CD14-positive monocyte (primary cell): ENCODE measurements around the gene SIX6. TPM values are rescaled to one million over a fixed set of nuclear protein-coding genes. Genes with fewer than 3 reads are reported as not detected.
A peak's percentile ranks its signal among the peaks of the same experiment; 100 is the strongest.

Experiments used
- DNase-seq, 3 donors: peaks; one replicate each; pipeline ENCODE4 v3.0.0-alpha.2; 2011 to 2022
- H2AFZ ChIP-seq: 2 replicates; pipeline ENCODE4 v1.6.0; 2012; ENCODE audit warnings: mild to moderate bottlenecking, low read depth, low read length, inconsistent platforms; ENCODE audit not compliant: insufficient read depth, poor library complexity, severe bottlenecking
- H3K27ac ChIP-seq, 2 donors: 1 replicate in 1 of 2; 2 replicates in 1 of 2; pipeline ENCODE4 v1.5.1; 2012 to 2013; ENCODE audit warnings: low read length in 2 of 2, control low read depth in 1 of 2, inconsistent platforms in 1 of 2, low read depth in 1 of 2, mild to moderate bottlenecking in 1 of 2
- H3K27me3 ChIP-seq, 2 donors: one replicate each; pipeline versions ENCODE4 v1.6.0 to v1.6.1; 2011 to 2013; ENCODE audit warnings: low read length in 2 of 2; ENCODE audit not compliant: control insufficient read depth in 2 of 2, insufficient read depth in 2 of 2
- H3K36me3 ChIP-seq, 2 donors: replicated peaks in 1 of 2; 1 replicate in 1 of 2; 2 replicates in 1 of 2; pipeline versions ENCODE4 v1.5.1 to v1.6.1; 2012 to 2013; ENCODE audit warnings: low read length in 2 of 2, control low read depth in 1 of 2, inconsistent platforms in 1 of 2, mild to moderate bottlenecking in 1 of 2; ENCODE audit not compliant: insufficient read depth in 2 of 2, control insufficient read depth in 1 of 2
- H3K4me1 ChIP-seq, 2 donors: 1 replicate in 1 of 2; 2 replicates in 1 of 2; pipeline versions ENCODE4 v1.5.1 to v1.6.1; 2012 to 2013; ENCODE audit warnings: low read length in 2 of 2, control low read depth in 1 of 2, inconsistent platforms in 1 of 2, mild to moderate bottlenecking in 1 of 2, moderate library complexity in 1 of 2; ENCODE audit not compliant: insufficient read depth in 2 of 2, control insufficient read depth in 1 of 2
- H3K4me2 ChIP-seq: replicated peaks from 2 replicates; pipeline ENCODE3; 2012; ENCODE audit warnings: low read length, moderate library complexity, mild to moderate bottlenecking; ENCODE audit not compliant: poor library complexity, severe bottlenecking; ENCODE audit errors: extremely low read depth
- H3K4me3 ChIP-seq, 3 experiments: fragments of 200-600 bp in 1 of 3; sonication (generic) in 1 of 3; replicated peaks in 1 of 3; 1 replicate in 2 of 3; 2 replicates in 1 of 3; pipeline ENCODE4 v1.5.1; 2011 to 2013; ENCODE audit warnings: low read length in 3 of 3, mild to moderate bottlenecking in 3 of 3, control low read depth in 2 of 3, low read depth in 2 of 3, inconsistent platforms in 1 of 3, moderate library complexity in 1 of 3
- H3K79me2 ChIP-seq: 2 replicates; pipeline ENCODE4 v1.6.0; 2012; ENCODE audit warnings: mild to moderate bottlenecking, control low read depth, inconsistent platforms, low read length, moderate library complexity; ENCODE audit not compliant: insufficient read depth
- H3K9ac ChIP-seq: 2 replicates; pipeline ENCODE4 v1.6.0; 2017; ENCODE audit warnings: low read length, mild to moderate bottlenecking; ENCODE audit not compliant: insufficient read depth, poor library complexity, severe bottlenecking
- H3K9me3 ChIP-seq, 2 donors: replicated peaks in 1 of 2; 1 replicate in 1 of 2; 2 replicates in 1 of 2; pipeline versions ENCODE4 v1.5.1 to v1.6.1; 2012 to 2013; ENCODE audit warnings: low read length in 2 of 2, control low read depth in 1 of 2; ENCODE audit not compliant: control insufficient read depth in 1 of 2, insufficient read depth in 1 of 2
- H4K20me1 ChIP-seq: 2 replicates; pipeline ENCODE4 v1.6.0; 2012; ENCODE audit warnings: mild to moderate bottlenecking, low read length, control low read depth, moderate library complexity; ENCODE audit not compliant: insufficient read depth
- H3K27ac Mint-ChIP-seq, 7 donors: one replicate each; pipeline ENCODE4 v1.8.0; 2020; ENCODE audit warnings: mild to moderate bottlenecking in 7 of 7, mixed read lengths in 7 of 7, moderate library complexity in 6 of 7, inconsistent platforms in 2 of 7
- H3K27me3 Mint-ChIP-seq, 3 donors: one replicate each; pipeline ENCODE4 v1.8.0; 2021 to 2022; ENCODE audit warnings: low read depth in 3 of 3, mild to moderate bottlenecking in 3 of 3, mixed read lengths in 3 of 3, moderate library complexity in 3 of 3, inconsistent platforms in 1 of 3
- H3K36me3 Mint-ChIP-seq, 2 donors: one replicate each; pipeline ENCODE4 v1.8.0; 2020; ENCODE audit warnings: mixed read lengths in 2 of 2, inconsistent platforms in 1 of 2, mild to moderate bottlenecking in 1 of 2
- H3K4me1 Mint-ChIP-seq: one replicate; pipeline ENCODE4 v1.8.0; 2020; ENCODE audit warnings: mild to moderate bottlenecking, mixed read lengths
- H3K4me3 Mint-ChIP-seq, 2 donors: one replicate each; pipeline ENCODE4 v1.8.0; 2020; ENCODE audit warnings: mild to moderate bottlenecking in 2 of 2, mixed read lengths in 2 of 2, moderate library complexity in 1 of 2
- H3K9me3 Mint-ChIP-seq, 7 donors: one replicate each; pipeline ENCODE4 v1.8.0; 2020 to 2022; ENCODE audit warnings: mixed read lengths in 7 of 7, mild to moderate bottlenecking in 6 of 7, moderate library complexity in 6 of 7, inconsistent platforms in 2 of 7
- CTCF ChIP-seq: fragments of 200-600 bp; IDR thresholded peaks from one replicate; pipeline ENCODE4 v1.8.0; 2022; ENCODE audit warnings: antibody characterized with exemption, mild to moderate bottlenecking
- WGBS: methylation state at CpG from one replicate; pipeline ENCODE4 v1.1.5; 2013; ENCODE audit warnings: missing lambda C conversion rate; ENCODE audit not compliant: insufficient coverage; 5-methylcytosine and 5-hydroxymethylcytosine counted together
- intact Hi-C, 2 donors: fragments of 100-400 bp; cut with micrococcal nuclease; formaldehyde crosslinking; loops; one replicate each; pipeline versions ENCODE4 v1.15.0 to v1.15.1; 2023
- polyA plus RNA-seq, 3 donors: library from polyadenylated mRNA; depleted of rRNA in 1 of 3; unstranded in 2 of 3; stranded (reverse) in 1 of 3; fragments of 300-500 nt in 2 of 3; fragments of >200 nt in 1 of 3; fragmentation: Illumina TruSeq in 2 of 3; gene quantifications; 1 replicate in 2 of 3; 2 replicates in 1 of 3; pipeline ENCODE4 v1.2.3, GENCODE V29; 2012 to 2021

SIX6 gene
- polyA plus RNA-seq, 3 donors = not detected

GRCh38 chr14:60485598-60486251 is 23.2 kb upstream of the SIX6 start, which contains the start of gene C14orf39:
TSS of gene C14orf39 (minus strand) at chr14:60486063. CDS start at chr14:60485078, 985 bp downstream.
- peaks cover 50 to 70% of the 10 kb centered on the region in 2 donors for H3K27me3 ChIP-seq
- intact Hi-C loops = no loop called here
- TF ChIP-seq CTCF = no peak
- no peak within 1 kb of the TSS for H3K4me2 ChIP-seq
- no peaks in the 10 kb centered on the region for H3K36me3 ChIP-seq
- no peak within 1 kb of the TSS for H3K9ac ChIP-seq
- Mint-ChIP-seq H3K9me3 (peaks cover 0 to 11% (median 6%) of the 10 kb centered on the region in 7 donors), H3K4me1 (peaks cover 2% of the 10 kb centered on the region), H3K27ac (peak within 1 kb of the TSS in 1 of 7 donors; percentile 26), H3K27me3 (peaks cover 18 to 36% (median 24%) of the 10 kb centered on the region in 3 donors), H3K4me3 (peak within 1 kb of the TSS in 1 of 2 donors; percentile 50), H3K36me3 (no peaks in the 10 kb centered on the region)
- H4K20me1 ChIP-seq = no peaks in the 10 kb centered on the region
- H3K4me1 ChIP-seq = no peaks in the 10 kb centered on the region
- H3K4me3 ChIP-seq = no peak within 1 kb of the TSS
- H3K27ac ChIP-seq = no peak within 1 kb of the TSS
- H3K79me2 ChIP-seq = no peaks in the 10 kb centered on the region
- no peak for DNase-seq
- H3K9me3 ChIP-seq = peaks cover 0 to 13% of the 10 kb centered on the region in 2 donors
- no peak within 1 kb of the TSS for H2AFZ ChIP-seq
- 1% methylated on average over 52 of the region's 57 CpGs for WGBS

DNA sequence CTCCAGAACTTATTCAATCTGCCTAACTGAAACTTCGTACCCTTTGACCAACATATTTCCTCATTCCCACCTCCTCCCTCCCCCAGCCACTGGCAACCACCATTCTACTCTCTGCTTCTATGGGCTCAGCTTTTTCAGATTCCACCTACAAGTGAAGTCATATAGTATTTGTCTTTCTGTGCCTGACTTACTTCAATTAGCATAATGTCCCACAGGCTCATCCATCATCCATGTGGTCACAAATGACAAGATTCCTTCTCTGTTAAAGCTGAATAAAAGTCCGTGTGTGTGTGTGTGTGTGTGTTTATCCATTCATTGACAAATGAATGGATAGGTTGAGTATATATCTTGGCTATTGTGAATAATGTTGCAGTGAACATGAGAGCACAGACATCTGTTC is 21.7 kb upstream of the SIX6 start:
- Mint-ChIP-seq H3K27ac (no peak overlapping the region), H3K36me3 (no peaks in the 10 kb centered on the region), H3K9me3 (peaks cover 0 to 10% (median 6%) of the 10 kb centered on the region in 7 donors), H3K27me3 (peaks cover 18 to 38% (median 22%) of the 10 kb centered on the region in 3 donors), H3K4me3 (no peak overlapping the region), H3K4me1 (peaks cover 2% of the 10 kb centered on the region)
- H3K9ac ChIP-seq = no peak overlapping the region
- peaks cover 50 to 70% of the 10 kb centered on the region in 2 donors for H3K27me3 ChIP-seq
- H3K36me3 ChIP-seq = no peaks in the 10 kb centered on the region
- H3K4me2 ChIP-seq = no peak overlapping the region
- H3K4me3 ChIP-seq = no peak overlapping the region
- H3K4me1 ChIP-seq = no peaks in the 10 kb centered on the region
- no peak overlapping the region for H2AFZ ChIP-seq
- intact Hi-C loops = no loop called here
- no peak for DNase-seq
- H3K9me3 ChIP-seq = peaks cover 0 to 13% of the 10 kb centered on the region in 2 donors
- H3K27ac ChIP-seq = no peak overlapping the region
- TF ChIP-seq CTCF = no peak
- no peaks in the 10 kb centered on the region for H4K20me1 ChIP-seq
- H3K79me2 ChIP-seq = no peaks in the 10 kb centered on the region
- 60% methylated on average over 1 of the region's 2 CpGs for WGBS
